Astrocyte (in vitro differentiated cells and primary cell): Measurements from ENCODE around the gene SREBF2. TPM values are rescaled to one million over a fixed set of nuclear protein-coding genes. Genes with fewer than 3 reads are reported as not detected.
A peak's percentile ranks its signal among the peaks of the same experiment; 100 is the strongest.

Experiments
- DNase-seq: peaks from one replicate; pipeline ENCODE4 v3.0.0-alpha.2; 2010; ENCODE audit warnings: low read depth
- FAIRE-seq: peaks from 2 replicates; lab custom pipeline; 2011; peaks lifted over from hg19 to GRCh38; lab: Jason Lieb, UNC
- H2AFZ ChIP-seq: 2 replicates; pipeline ENCODE4 v1.6.0; 2012; ENCODE audit warnings: low read depth, low read length, inconsistent platforms
- H3K27ac ChIP-seq: 2 replicates; pipeline ENCODE4 v1.5.1; 2011; ENCODE audit warnings: low read depth, low read length, inconsistent platforms
- H3K27me3 ChIP-seq: 2 replicates; pipeline ENCODE4 v1.6.0; 2011; ENCODE audit warnings: low read length, inconsistent platforms; ENCODE audit not compliant: insufficient read depth
- H3K36me3 ChIP-seq: 2 replicates; pipeline ENCODE4 v1.5.1; 2011; ENCODE audit warnings: low read length, inconsistent platforms; ENCODE audit not compliant: insufficient read depth
- H3K4me1 ChIP-seq: 2 replicates; pipeline ENCODE4 v1.5.1; 2011; ENCODE audit warnings: low read length, inconsistent platforms; ENCODE audit not compliant: insufficient read depth
- H3K4me2 ChIP-seq: 2 replicates; pipeline ENCODE4 v1.6.0; 2012; ENCODE audit warnings: low read length, inconsistent platforms
- H3K4me3 ChIP-seq: 2 replicates; pipeline ENCODE4 v1.5.1; 2011; ENCODE audit warnings: low read depth, mild to moderate bottlenecking, low read length, inconsistent platforms; ENCODE audit not compliant: insufficient read depth
- H3K79me2 ChIP-seq: 2 replicates; pipeline ENCODE4 v1.6.0; 2012; ENCODE audit warnings: mild to moderate bottlenecking, low read length, inconsistent platforms; ENCODE audit not compliant: insufficient read depth
- H3K9ac ChIP-seq: 2 replicates; pipeline ENCODE4 v1.6.0; 2012; ENCODE audit warnings: mild to moderate bottlenecking, low read length, inconsistent platforms
- H3K9me3 ChIP-seq: 2 replicates; pipeline ENCODE4 v1.5.1; 2012; ENCODE audit warnings: low read depth, mild to moderate bottlenecking, low read length, inconsistent platforms; ENCODE audit not compliant: insufficient read depth
- H4K20me1 ChIP-seq: 2 replicates; pipeline ENCODE4 v1.6.0; 2012; ENCODE audit warnings: low read length, inconsistent platforms; ENCODE audit not compliant: insufficient read depth
- H3K27ac Mint-ChIP-seq: one replicate; pipeline ENCODE4 v1.8.0; 2021; ENCODE audit warnings: mild to moderate bottlenecking, mixed read lengths; ENCODE audit not compliant: unreplicated experiment
- H3K27me3 Mint-ChIP-seq: one replicate; pipeline ENCODE4 v1.8.0; 2021; ENCODE audit warnings: low read depth, mixed read lengths; ENCODE audit not compliant: unreplicated experiment
- H3K36me3 Mint-ChIP-seq: one replicate; pipeline ENCODE4 v1.8.0; 2021; ENCODE audit warnings: low read depth, mixed read lengths; ENCODE audit not compliant: unreplicated experiment
- H3K4me1 Mint-ChIP-seq: one replicate; pipeline ENCODE4 v1.8.0; 2021; ENCODE audit warnings: low read depth, mixed read lengths; ENCODE audit not compliant: unreplicated experiment
- H3K4me3 Mint-ChIP-seq: one replicate; pipeline ENCODE4 v1.8.0; 2021; ENCODE audit warnings: mild to moderate bottlenecking, moderate library complexity, mixed read lengths; ENCODE audit not compliant: unreplicated experiment
- H3K9me3 Mint-ChIP-seq: one replicate; pipeline ENCODE4 v1.8.0; 2021; ENCODE audit warnings: mild to moderate bottlenecking, mixed read lengths; ENCODE audit not compliant: unreplicated experiment
- EZH2 ChIP-seq: IDR thresholded peaks from 2 replicates; pipeline ENCODE4 v1.6.1; 2012; ENCODE audit warnings: mild to moderate bottlenecking, low read length, inconsistent platforms; ENCODE audit not compliant: insufficient read depth
- total RNA-seq: library from RNA; stranded (reverse); gene quantifications from 2 replicates; pipeline ENCODE4 v1.2.1, GENCODE V29; 2021
- TF ChIP-seq, protein P1 (sequence below): IDR thresholded peaks from 2 replicates; pipeline ENCODE4 v1.5.1; 2011; ENCODE audit warnings: low read depth, mild to moderate bottlenecking, inconsistent platforms, low read length, moderate library complexity; ENCODE audit not compliant: insufficient read depth

SREBF2 gene
- total RNA-seq, 1 donor from 2014 or later = 83.9 TPM

DNA sequence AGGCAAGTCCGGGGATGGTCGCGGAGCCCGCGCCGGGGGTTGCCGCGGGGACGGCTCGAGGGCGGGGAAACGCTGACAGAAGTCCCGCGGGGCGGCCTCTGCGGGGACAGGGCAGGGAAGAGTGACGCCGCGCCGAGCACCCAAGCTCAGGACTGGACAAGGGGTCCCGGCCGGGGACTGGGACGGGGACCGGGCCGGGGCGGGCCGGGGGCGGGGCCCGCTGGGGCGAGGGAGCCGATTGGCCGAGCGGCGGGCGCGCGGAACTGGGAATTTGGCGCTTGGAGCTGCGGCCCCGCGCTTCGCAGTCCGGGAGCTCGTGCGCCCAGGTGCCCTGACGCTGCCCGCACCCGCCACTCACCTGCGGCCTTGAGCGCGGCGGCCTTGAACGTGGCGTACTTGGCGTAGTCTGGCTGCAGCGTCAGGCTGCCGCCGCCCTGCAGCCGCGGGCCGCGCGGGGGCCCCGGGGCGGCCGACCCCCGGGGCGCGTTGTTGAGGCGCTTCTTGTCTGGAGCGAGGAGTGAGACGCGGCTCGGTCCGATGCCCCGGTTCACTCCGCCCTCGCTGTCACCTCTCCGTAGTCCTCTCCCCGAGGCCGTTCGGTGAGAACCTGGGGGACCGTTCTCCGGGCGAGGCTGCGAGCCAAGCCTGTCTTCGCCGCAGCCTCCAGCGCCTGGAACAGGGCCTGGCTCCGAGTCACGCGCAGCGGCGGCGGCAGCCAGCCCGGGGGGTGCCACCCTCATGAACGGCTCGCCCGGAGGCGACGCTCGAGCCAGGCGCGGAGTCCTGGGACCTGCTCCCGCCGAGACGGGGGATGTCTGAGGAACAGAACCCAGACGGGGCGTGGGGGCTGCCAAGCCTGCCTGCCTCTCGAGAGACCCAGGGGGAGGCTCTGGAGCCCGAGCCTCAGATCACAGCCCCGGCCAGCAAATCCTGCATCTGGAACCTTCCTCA is 77.4 kb downstream of the SREBF2 start:
- no peak overlapping the region for H2AFZ ChIP-seq
- H3K27ac ChIP-seq = no peak overlapping the region
- no peak overlapping the region for H3K4me3 Mint-ChIP-seq
- peaks cover 16% of the 10 kb centered on the region for H3K4me1 ChIP-seq
- H3K9ac ChIP-seq = no peak overlapping the region
- H3K9me3 ChIP-seq = no peaks in the 10 kb centered on the region
- peaks cover 2% of the 10 kb centered on the region for H3K9me3 Mint-ChIP-seq
- peaks cover 3% of the 10 kb centered on the region for H3K36me3 Mint-ChIP-seq
- peaks cover 37% of the 10 kb centered on the region for H3K27me3 ChIP-seq
- H3K27me3 Mint-ChIP-seq = peaks cover 27% of the 10 kb centered on the region
- TF ChIP-seq EZH2 = peak; percentile 32
- TF ChIP-seq, protein P1, sequence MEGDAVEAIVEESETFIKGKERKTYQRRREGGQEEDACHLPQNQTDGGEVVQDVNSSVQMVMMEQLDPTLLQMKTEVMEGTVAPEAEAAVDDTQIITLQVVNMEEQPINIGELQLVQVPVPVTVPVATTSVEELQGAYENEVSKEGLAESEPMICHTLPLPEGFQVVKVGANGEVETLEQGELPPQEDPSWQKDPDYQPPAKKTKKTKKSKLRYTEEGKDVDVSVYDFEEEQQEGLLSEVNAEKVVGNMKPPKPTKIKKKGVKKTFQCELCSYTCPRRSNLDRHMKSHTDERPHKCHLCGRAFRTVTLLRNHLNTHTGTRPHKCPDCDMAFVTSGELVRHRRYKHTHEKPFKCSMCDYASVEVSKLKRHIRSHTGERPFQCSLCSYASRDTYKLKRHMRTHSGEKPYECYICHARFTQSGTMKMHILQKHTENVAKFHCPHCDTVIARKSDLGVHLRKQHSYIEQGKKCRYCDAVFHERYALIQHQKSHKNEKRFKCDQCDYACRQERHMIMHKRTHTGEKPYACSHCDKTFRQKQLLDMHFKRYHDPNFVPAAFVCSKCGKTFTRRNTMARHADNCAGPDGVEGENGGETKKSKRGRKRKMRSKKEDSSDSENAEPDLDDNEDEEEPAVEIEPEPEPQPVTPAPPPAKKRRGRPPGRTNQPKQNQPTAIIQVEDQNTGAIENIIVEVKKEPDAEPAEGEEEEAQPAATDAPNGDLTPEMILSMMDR = no peak
- H3K79me2 ChIP-seq = no peaks in the 10 kb centered on the region
- no peaks in the 10 kb centered on the region for H3K36me3 ChIP-seq
- FAIRE-seq (no peak), DNase-seq (no peak)
- peaks cover 50% of the 10 kb centered on the region for H4K20me1 ChIP-seq
- H3K4me2 ChIP-seq = peak overlapping the region; percentile 75
- no peak overlapping the region for H3K27ac Mint-ChIP-seq
- H3K4me3 ChIP-seq = no peak overlapping the region
- no peaks in the 10 kb centered on the region for H3K4me1 Mint-ChIP-seq

DNA sequence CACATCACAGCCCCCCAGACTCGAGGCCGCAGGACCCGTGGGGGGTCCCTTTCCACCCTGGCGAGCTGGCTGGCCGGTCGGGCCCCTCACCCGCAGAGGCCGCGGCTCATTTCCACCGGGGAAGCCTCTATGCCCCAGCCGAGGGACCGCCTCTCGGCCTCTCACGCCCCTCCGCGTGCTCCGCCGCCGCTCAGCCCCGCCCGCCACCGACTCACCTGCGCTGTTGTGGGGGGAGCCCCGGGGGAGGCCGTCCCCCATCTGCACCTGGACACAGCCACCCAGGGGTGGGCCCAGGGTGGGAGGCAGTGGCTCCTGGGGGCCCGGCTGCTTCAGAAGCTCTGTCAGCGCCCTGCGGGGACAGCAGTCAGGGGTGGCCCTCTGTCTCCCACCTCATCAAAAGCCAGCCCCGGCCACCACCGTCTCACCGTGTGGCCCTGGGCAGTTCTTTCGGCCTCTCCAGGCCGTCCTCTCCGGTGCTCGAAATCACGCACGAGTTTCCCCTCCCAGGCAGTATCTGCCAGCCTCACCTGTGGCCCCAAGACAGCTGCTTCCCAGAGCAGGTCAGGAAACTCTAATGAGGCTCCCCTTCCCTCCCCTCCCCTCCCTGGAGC is 78.2 kb downstream of the SREBF2 start:
- Histone ChIP-seq H3K9ac (no peak overlapping the region), H3K4me3 (no peak overlapping the region), H3K4me1 (peaks cover 16% of the 10 kb centered on the region), H3K9me3 (no peaks in the 10 kb centered on the region), H3K27me3 (peaks cover 45% of the 10 kb centered on the region), H4K20me1 (peaks cover 57% of the 10 kb centered on the region), H3K4me2 (peak overlapping the region; percentile 75), H3K27ac (no peak overlapping the region), H2AFZ (no peak overlapping the region), H3K36me3 (no peaks in the 10 kb centered on the region), H3K79me2 (no peaks in the 10 kb centered on the region)
- H3K36me3 Mint-ChIP-seq = peaks cover 3% of the 10 kb centered on the region
- FAIRE-seq (no peak), DNase-seq (no peak)
- H3K9me3 Mint-ChIP-seq = peaks cover 2% of the 10 kb centered on the region
- H3K27ac Mint-ChIP-seq = no peak overlapping the region
- TF ChIP-seq, protein P1 = no peak
- peak; percentile 95 for TF ChIP-seq EZH2
- no peak overlapping the region for H3K4me3 Mint-ChIP-seq
- peaks cover 35% of the 10 kb centered on the region for H3K27me3 Mint-ChIP-seq
- H3K4me1 Mint-ChIP-seq = no peaks in the 10 kb centered on the region
